MCF 10A (cell line): ENCODE results near the gene DHX57. TPM values are rescaled to one million over a fixed set of nuclear protein-coding genes. Genes with fewer than 3 reads are reported as not detected.

Experiments used
- BruUV-seq: library from RNA; stranded (reverse); fragments of 400-500 nt; replicated peaks from 2 replicates; lab custom pipeline; 2021; lab: Mats Ljungman, UMichigan
- CTCF ChIA-PET: fragments of 300-600 bp; sonication (Branson Sonifier 250); formaldehyde crosslinking; extraction: SDS; loops from one replicate; lab custom pipeline; 2021; ENCODE audit warnings: antibody characterized with exemption, inconsistent platforms; lab: Yijun Ruan, JAX
- POLR2A ChIA-PET: fragments of 300-600, 350-650 bp; sonication (Branson Sonifier 250); formaldehyde crosslinking; extraction: SDS; loops from one replicate; lab custom pipeline; 2020; ENCODE audit warnings: antibody characterized with exemption, inconsistent platforms; lab: Yijun Ruan, JAX
- DNase-seq: peaks from one replicate; pipeline ENCODE4 v3.0.0-alpha.2; 2018; ENCODE audit not compliant: unreplicated experiment
- H3K27ac Mint-ChIP-seq: one replicate; pipeline ENCODE4 v1.8.0; 2022; ENCODE audit warnings: mild to moderate bottlenecking, low read depth, mixed read lengths; ENCODE audit not compliant: unreplicated experiment
- H3K27me3 Mint-ChIP-seq: one replicate; pipeline ENCODE4 v1.8.0; 2022; ENCODE audit warnings: mixed read lengths; ENCODE audit not compliant: insufficient read depth, unreplicated experiment
- H3K36me3 Mint-ChIP-seq: one replicate; pipeline ENCODE4 v1.8.0; 2022; ENCODE audit warnings: mild to moderate bottlenecking, moderate library complexity, mixed read lengths; ENCODE audit not compliant: insufficient read depth, unreplicated experiment
- H3K4me1 Mint-ChIP-seq: one replicate; pipeline ENCODE4 v1.8.0; 2022; ENCODE audit warnings: mixed read lengths; ENCODE audit not compliant: insufficient read depth, unreplicated experiment
- H3K4me3 Mint-ChIP-seq: one replicate; pipeline ENCODE4 v1.8.0; 2022; ENCODE audit warnings: mild to moderate bottlenecking, moderate library complexity, mixed read lengths; ENCODE audit not compliant: unreplicated experiment
- H3K9me3 Mint-ChIP-seq: one replicate; pipeline ENCODE4 v1.8.0; 2022; ENCODE audit warnings: mixed read lengths; ENCODE audit not compliant: unreplicated experiment
- intact Hi-C: fragments of 100-400 bp; cut with micrococcal nuclease; formaldehyde crosslinking; loops from 2 replicates; pipeline ENCODE4 v1.14.1; 2022
- total RNA-seq: library from RNA; stranded (reverse); gene quantifications from 2 replicates; pipeline ENCODE4 v1.2.3, GENCODE V29; 2022
- TF ChIP-seq, protein P1 (sequence below): fragments of 200-600 bp; IDR thresholded peaks from one replicate; pipeline ENCODE4 v1.8.0; 2022; ENCODE audit warnings: antibody characterized with exemption, mild to moderate bottlenecking; ENCODE audit not compliant: unreplicated experiment

Gene DHX57
- total RNA-seq, 1 experiment from 2014 or later: 21.3 TPM

DNA sequence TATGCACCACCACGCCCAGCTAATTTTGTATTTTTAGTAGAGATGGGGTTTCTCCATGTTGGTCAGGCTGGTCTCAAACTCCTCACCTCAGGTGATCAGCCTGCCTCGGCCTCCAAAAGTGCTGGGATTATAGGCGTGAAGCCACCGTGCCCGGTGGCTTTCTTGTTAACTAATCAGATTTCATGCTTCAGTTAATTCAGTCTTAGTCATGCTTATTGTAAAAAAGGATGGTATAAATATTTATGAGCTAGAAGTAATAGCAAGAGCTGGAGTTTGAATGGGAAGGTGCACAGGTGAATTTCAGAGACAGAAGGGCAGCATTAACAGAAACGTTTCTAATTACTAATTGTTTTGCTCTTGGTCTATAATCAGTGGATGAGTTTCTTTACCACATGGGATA, 87.4 kb downstream of the DHX57 start:
- no TSS peak for BruUV-seq
- no peaks in the 10 kb centered on the region for H3K4me1 Mint-ChIP-seq
- intact Hi-C loops: no loop called here
- peaks cover 2% of the 10 kb centered on the region for H3K36me3 Mint-ChIP-seq
- TF ChIP-seq, protein P1, sequence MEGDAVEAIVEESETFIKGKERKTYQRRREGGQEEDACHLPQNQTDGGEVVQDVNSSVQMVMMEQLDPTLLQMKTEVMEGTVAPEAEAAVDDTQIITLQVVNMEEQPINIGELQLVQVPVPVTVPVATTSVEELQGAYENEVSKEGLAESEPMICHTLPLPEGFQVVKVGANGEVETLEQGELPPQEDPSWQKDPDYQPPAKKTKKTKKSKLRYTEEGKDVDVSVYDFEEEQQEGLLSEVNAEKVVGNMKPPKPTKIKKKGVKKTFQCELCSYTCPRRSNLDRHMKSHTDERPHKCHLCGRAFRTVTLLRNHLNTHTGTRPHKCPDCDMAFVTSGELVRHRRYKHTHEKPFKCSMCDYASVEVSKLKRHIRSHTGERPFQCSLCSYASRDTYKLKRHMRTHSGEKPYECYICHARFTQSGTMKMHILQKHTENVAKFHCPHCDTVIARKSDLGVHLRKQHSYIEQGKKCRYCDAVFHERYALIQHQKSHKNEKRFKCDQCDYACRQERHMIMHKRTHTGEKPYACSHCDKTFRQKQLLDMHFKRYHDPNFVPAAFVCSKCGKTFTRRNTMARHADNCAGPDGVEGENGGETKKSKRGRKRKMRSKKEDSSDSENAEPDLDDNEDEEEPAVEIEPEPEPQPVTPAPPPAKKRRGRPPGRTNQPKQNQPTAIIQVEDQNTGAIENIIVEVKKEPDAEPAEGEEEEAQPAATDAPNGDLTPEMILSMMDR: no peak
- no peaks in the 10 kb centered on the region for H3K27me3 Mint-ChIP-seq
- DNase-seq: no peak
- no peak overlapping the region for H3K27ac Mint-ChIP-seq
- no peak overlapping the region for H3K4me3 Mint-ChIP-seq
- CTCF ChIA-PET: no interaction called here
- POLR2A ChIA-PET: no interaction called here
- no peaks in the 10 kb centered on the region for H3K9me3 Mint-ChIP-seq

DNA sequence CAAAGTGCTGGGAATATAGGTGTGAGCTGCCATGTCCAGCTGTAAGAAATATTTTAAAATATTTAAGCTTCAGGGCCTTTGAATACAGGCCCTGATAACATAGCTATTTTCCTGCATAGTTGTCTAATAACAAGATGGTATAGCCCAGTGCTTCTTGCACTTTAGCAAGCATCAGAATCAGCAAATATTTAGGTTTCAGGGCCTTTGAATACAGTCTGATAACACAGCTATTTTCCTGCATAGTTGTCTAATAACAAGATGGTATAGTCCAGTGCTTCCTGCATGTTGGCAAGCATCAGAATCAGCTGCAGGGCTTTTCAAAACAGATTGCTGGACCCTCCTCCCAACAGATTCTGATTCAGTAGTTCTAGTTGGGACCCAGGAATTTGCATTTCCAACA, 92.1 kb downstream of the DHX57 start:
- Mint-ChIP-seq H3K27me3 (no peaks in the 10 kb centered on the region), H3K4me3 (no peak overlapping the region), H3K27ac (no peak overlapping the region), H3K36me3 (peaks cover 31% of the 10 kb centered on the region), H3K4me1 (peaks cover 3% of the 10 kb centered on the region), H3K9me3 (no peaks in the 10 kb centered on the region)
- no TSS peak for BruUV-seq
- TF ChIP-seq, protein P1: no peak
- ChIA-PET CTCF (interaction anchor here (0.6 kb wide), 2 partner anchors 211 to 241 kb away, joined by 3 read pairs; no protein-coding TSS in a partner anchor), POLR2A (interaction anchor here (0.5 to 0.8 kb wide), 2 partner anchors 32 to 1448 kb away, joined by 3 read pairs; partner anchors contain the start of gene SRSF7)
- intact Hi-C loops: no loop called here
- DNase-seq: no peak

DNA sequence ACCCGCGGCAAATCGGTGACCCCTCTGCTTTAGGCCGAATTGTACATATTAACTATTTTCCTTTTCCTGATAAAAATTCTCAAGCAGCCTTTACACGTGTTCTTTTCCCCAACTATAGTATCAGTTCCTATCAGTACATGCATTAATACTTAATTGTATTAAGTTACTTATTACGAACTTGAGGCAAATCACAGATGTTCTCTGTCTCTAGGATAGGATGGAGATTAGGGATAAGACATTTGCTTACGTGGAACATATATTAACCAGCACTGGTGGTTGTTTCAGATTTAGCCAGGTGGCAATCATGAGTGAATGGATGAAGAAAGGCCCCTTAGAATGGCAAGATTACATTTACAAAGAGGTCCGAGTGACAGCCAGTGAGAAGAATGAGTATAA, 97.0 kb downstream of the DHX57 start:
- no peak for DNase-seq
- peaks cover 37% of the 10 kb centered on the region for H3K36me3 Mint-ChIP-seq
- BruUV-seq: no TSS peak
- intact Hi-C loops: loop anchor here (1.0 kb wide), 1 partner anchor 27 kb away; the partner anchor contains the start of gene SRSF7
- no peaks in the 10 kb centered on the region for H3K9me3 Mint-ChIP-seq
- TF ChIP-seq, protein P1: no peak
- H3K27ac Mint-ChIP-seq: peak overlapping the region; percentile 95
- ChIA-PET POLR2A (interaction anchor here (0.5 to 3.4 kb wide), 2 partner anchors 27 to 424 kb away, joined by 3 to 32 read pairs; partner anchors contain the start of gene SRSF7), CTCF (interaction anchor here (0.6 to 0.8 kb wide), 2 partner anchors 197 to 1263 kb away, joined by 3 read pairs; no protein-coding TSS in a partner anchor)
- H3K4me1 Mint-ChIP-seq: peaks cover 8% of the 10 kb centered on the region
- H3K27me3 Mint-ChIP-seq: peaks cover 19% of the 10 kb centered on the region
- peak overlapping the region; percentile 99 for H3K4me3 Mint-ChIP-seq

DNA sequence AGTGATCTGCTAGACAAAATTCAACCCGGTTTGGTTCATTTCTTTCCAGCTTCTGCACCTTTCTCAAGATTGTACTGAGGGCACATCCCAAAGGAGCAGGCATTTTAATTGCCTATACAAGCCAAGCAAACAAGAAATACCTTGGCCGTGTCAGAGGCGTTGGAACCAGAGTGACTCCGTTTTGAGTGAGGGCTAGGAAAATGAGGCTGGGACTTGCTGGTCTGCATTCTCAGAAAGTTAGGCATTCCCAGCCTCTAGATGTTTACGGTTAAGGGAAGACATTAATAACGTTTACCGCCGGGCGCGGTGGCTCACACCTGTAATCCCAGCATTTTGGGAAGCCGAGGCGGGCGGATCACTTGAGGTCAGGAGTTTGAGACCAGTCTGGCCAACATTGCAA, 99.2 kb downstream of the DHX57 start:
- intact Hi-C loops: no loop called here
- no peak for DNase-seq
- ChIA-PET POLR2A (interaction anchor here (2.0 kb wide), 1 partner anchor 25 kb away, joined by 13 read pairs; the partner anchor contains the start of gene SRSF7), CTCF (interaction anchor here (0.6 kb wide), 1 partner anchor 242 kb away, joined by 4 read pairs; no protein-coding TSS in a partner anchor)
- Mint-ChIP-seq H3K27ac (no peak overlapping the region), H3K4me1 (peaks cover 8% of the 10 kb centered on the region), H3K9me3 (no peaks in the 10 kb centered on the region), H3K27me3 (peaks cover 19% of the 10 kb centered on the region), H3K36me3 (peaks cover 18% of the 10 kb centered on the region), H3K4me3 (no peak overlapping the region)
- TF ChIP-seq, protein P1: no peak
- no TSS peak for BruUV-seq
